Natural killer cell (primary cell): ENCODE measurements around the gene ADNP2. TPM values are rescaled to one million over a fixed set of nuclear protein-coding genes. Genes with fewer than 3 reads are reported as not detected.

Experiments
- ATAC-seq, 3 donors: fragments of 150-1000 bp in 2 of 3; fragments of 200-7000 bp in 1 of 3; cut with Tn5 transposase; 1 replicate in 1 of 3; 2 replicates in 2 of 3; pipeline ENCODE4 v1.10.0; 2021; ENCODE audit warnings: mild to moderate bottlenecking in 2 of 3, moderate library complexity in 2 of 3
- DNase-seq, 2 donors: peaks; one replicate each; pipeline versions ENCODE4 v3.0.0 to v3.0.0-alpha.2; 2013 to 2021; ENCODE audit warnings: mixed read lengths in 1 of 2
- H3K27ac ChIP-seq: one replicate; pipeline ENCODE4 v1.5.1; 2013; ENCODE audit warnings: mild to moderate bottlenecking, low read length
- H3K27me3 ChIP-seq: one replicate; pipeline ENCODE4 v1.6.1; 2013; ENCODE audit warnings: low read length; ENCODE audit not compliant: control insufficient read depth, insufficient read depth
- H3K36me3 ChIP-seq: one replicate; pipeline ENCODE4 v1.6.1; 2013; ENCODE audit warnings: low read length; ENCODE audit not compliant: control insufficient read depth, insufficient read depth
- H3K4me1 ChIP-seq: one replicate; pipeline ENCODE4 v1.6.1; 2013; ENCODE audit warnings: low read length; ENCODE audit not compliant: control insufficient read depth, insufficient read depth
- H3K4me3 ChIP-seq: one replicate; pipeline ENCODE4 v1.5.1; 2013; ENCODE audit warnings: low read length
- H3K9me3 ChIP-seq: one replicate; pipeline ENCODE4 v1.6.1; 2013; ENCODE audit warnings: low read length; ENCODE audit not compliant: control insufficient read depth, insufficient read depth
- H3K27ac Mint-ChIP-seq, 2 donors: one replicate each; pipeline ENCODE4 v1.8.0; 2022; ENCODE audit warnings: mild to moderate bottlenecking in 2 of 2, mixed read lengths in 2 of 2, moderate library complexity in 1 of 2
- H3K27me3 Mint-ChIP-seq, 2 donors: one replicate each; pipeline ENCODE4 v1.8.0; 2022; ENCODE audit warnings: low read depth in 2 of 2, mixed read lengths in 2 of 2
- H3K36me3 Mint-ChIP-seq: one replicate; pipeline ENCODE4 v1.8.0; 2022; ENCODE audit warnings: mixed read lengths
- H3K4me1 Mint-ChIP-seq, 2 donors: one replicate each; pipeline ENCODE4 v1.8.0; 2022; ENCODE audit warnings: mixed read lengths in 2 of 2
- H3K4me3 Mint-ChIP-seq: one replicate; pipeline ENCODE4 v1.8.0; 2022; ENCODE audit warnings: mild to moderate bottlenecking, moderate library complexity, mixed read lengths
- H3K9me3 Mint-ChIP-seq, 2 donors: one replicate each; pipeline ENCODE4 v1.8.0; 2022; ENCODE audit warnings: mixed read lengths in 2 of 2
- WGBS: methylation state at CpG from one replicate; pipeline ENCODE4 v1.1.7; 2013; ENCODE audit warnings: missing lambda C conversion rate; ENCODE audit not compliant: insufficient coverage; 5-methylcytosine and 5-hydroxymethylcytosine counted together
- intact Hi-C: fragments of 100-400 bp; cut with micrococcal nuclease; formaldehyde crosslinking; loops from one replicate; pipeline ENCODE4 v1.14.2; 2022
- total RNA-seq, 4 donors: library from RNA; stranded (reverse); fragments of 120-200 nt in 1 of 4; gene quantifications; one replicate each; pipeline versions ENCODE4 v1.2.3 to v1.2.4, GENCODE V29; 2013 to 2022
- TF ChIP-seq, protein P1 (sequence below): fragments of 200-600 bp; IDR thresholded peaks from one replicate; pipeline ENCODE4 v1.8.0; 2022; ENCODE audit warnings: antibody characterized with exemption

The ADNP2 gene
- total RNA-seq, 3 donors from 2014 or later (not counting 1 experiment from before 2014, with no cell fraction given), result 31.2 to 39.2 (median 31.4) TPM

DNA sequence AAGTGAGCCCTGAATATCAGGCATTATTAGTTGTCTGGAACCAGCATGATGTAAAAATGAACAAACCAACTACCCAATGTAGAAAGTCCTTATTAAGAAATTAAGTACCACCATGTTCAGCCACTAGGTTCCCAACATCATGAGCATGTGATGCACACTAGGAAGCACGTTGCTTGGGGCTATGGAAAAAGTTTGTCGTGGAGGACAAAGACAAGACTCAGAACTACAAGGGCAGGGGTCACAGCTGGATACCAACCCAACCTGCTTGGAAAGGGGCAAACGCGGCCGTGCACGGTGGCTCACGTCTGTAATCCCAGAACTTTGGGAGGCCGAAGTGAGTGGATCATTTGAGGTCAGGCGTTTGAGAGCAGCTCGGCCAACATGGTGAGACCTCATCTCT, 64.0 kb downstream of the ADNP2 start:
- Mint-ChIP-seq H3K9me3 (no peaks in the 10 kb centered on the region), H3K27me3 (peaks cover 11 to 13% of the 10 kb centered on the region in 2 donors), H3K27ac (no peak overlapping the region), H3K36me3 (no peaks in the 10 kb centered on the region), H3K4me1 (peaks cover 21 to 22% of the 10 kb centered on the region in 2 donors), H3K4me3 (no peak overlapping the region)
- no peak for ATAC-seq
- Histone ChIP-seq H3K4me1 (peaks cover 26% of the 10 kb centered on the region), H3K36me3 (no peaks in the 10 kb centered on the region), H3K4me3 (no peak overlapping the region), H3K27me3 (peaks cover 3% of the 10 kb centered on the region), H3K9me3 (no peaks in the 10 kb centered on the region), H3K27ac (no peak overlapping the region)
- 92% methylated on average over 10 of the region's 10 CpGs for WGBS
- TF ChIP-seq, protein P1, sequence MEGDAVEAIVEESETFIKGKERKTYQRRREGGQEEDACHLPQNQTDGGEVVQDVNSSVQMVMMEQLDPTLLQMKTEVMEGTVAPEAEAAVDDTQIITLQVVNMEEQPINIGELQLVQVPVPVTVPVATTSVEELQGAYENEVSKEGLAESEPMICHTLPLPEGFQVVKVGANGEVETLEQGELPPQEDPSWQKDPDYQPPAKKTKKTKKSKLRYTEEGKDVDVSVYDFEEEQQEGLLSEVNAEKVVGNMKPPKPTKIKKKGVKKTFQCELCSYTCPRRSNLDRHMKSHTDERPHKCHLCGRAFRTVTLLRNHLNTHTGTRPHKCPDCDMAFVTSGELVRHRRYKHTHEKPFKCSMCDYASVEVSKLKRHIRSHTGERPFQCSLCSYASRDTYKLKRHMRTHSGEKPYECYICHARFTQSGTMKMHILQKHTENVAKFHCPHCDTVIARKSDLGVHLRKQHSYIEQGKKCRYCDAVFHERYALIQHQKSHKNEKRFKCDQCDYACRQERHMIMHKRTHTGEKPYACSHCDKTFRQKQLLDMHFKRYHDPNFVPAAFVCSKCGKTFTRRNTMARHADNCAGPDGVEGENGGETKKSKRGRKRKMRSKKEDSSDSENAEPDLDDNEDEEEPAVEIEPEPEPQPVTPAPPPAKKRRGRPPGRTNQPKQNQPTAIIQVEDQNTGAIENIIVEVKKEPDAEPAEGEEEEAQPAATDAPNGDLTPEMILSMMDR, result no peak
- intact Hi-C loops, result no loop called here
- no peak for DNase-seq

DNA sequence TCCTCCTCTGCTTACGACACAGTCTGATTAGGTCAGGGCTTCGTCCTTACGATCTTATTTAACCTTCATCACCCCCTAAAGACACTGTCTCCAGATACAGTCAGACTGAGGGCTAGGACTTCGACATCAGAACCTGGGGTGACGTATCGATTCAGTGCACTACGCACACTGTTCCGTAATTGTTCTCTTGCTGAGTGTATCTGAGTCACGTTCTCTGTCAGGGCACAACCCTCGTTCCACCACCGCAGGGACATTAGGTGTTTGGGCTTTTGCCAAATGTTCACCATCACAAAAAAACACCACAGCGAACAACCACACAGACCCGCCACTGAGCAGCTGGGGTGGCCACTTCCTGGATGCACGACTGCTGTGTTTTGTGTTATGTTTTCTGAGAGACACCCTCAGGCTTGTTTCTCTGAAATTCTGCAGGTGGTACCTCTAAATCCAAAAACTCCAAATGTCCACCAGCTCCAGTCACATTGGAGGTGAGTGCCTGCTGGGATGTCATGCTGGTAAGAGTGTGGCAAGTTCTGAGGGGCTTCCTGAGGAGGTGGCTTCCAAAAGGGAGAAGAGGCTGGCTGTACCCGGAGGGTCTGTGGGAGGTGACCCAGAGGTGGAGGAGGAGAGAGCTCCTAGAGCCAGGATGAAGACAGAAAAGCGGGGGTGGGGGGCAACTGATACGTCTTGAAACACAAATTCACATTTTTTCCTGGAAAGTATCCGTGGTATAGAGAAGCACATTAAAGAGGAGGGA, 66.6 kb downstream of the ADNP2 start:
- Mint-ChIP-seq H3K27me3 (peaks cover 10 to 11% of the 10 kb centered on the region in 2 donors), H3K4me3 (peak overlapping the region; percentile 55)

DNA sequence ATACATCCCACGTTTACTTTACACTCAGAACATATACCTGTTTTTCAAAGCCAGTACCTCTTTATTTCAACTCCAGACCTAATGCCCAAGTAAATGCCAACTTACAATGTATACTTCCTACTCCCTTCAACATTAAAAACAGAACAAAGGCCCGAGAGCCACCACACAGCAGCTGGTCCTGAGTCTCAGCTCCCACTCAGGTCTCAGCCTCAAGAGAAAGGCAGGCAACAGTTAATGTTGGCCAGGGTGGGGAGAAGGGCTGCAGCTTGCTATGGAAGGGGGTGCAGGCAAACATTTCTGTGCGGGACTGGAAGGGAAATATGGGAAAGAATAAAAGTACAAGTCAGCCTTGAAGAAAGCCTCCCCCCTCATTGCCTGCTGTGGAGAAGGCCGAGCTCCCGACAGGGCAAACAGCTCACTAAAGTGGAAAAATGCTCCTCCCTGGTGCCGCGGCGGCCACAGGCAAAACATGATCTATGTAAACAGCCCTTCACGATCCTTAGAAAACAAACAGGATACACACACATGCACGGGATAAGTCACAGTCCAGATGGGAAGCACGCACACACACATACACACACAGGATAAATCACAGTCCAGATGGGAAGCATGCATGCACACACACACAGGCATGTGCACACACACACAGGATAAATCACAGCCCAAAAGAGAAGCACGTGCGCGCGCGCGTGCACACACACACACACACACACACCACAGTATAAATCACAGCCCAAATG, 67.4 kb downstream of the ADNP2 start:
- no peak overlapping the region for H3K4me3 ChIP-seq
- ATAC-seq (no peak), DNase-seq (no peak)
- Mint-ChIP-seq H3K36me3 (no peaks in the 10 kb centered on the region), H3K4me1 (peaks cover 17 to 28% of the 10 kb centered on the region in 2 donors), H3K9me3 (no peaks in the 10 kb centered on the region), H3K4me3 (no peak overlapping the region), H3K27ac (peak overlapping the region; percentile 81 to 86), H3K27me3 (peaks cover 4 to 6% of the 10 kb centered on the region in 2 donors)
- TF ChIP-seq, protein P1, result no peak
- no peak overlapping the region for H3K27ac ChIP-seq
- intact Hi-C loops, result no loop called here
- H3K27me3 ChIP-seq, result no peaks in the 10 kb centered on the region
- peaks cover 21% of the 10 kb centered on the region for H3K4me1 ChIP-seq
- H3K9me3 ChIP-seq, result no peaks in the 10 kb centered on the region
- no peaks in the 10 kb centered on the region for H3K36me3 ChIP-seq
- WGBS, result 88% methylated on average over 17 of the region's 17 CpGs

More for the DNA sequence above, 66.6 kb downstream of the ADNP2 start:
- intact Hi-C loops, result no loop called here
- Histone ChIP-seq H3K36me3 (no peaks in the 10 kb centered on the region), H3K27me3 (peaks cover 3% of the 10 kb centered on the region), H3K4me3 (no peak overlapping the region), H3K27ac (peak overlapping the region; percentile 41), H3K4me1 (peaks cover 26% of the 10 kb centered on the region), H3K9me3 (no peaks in the 10 kb centered on the region)
- peak; percentile 44 to 87 for DNase-seq
- peaks cover 22 to 28% of the 10 kb centered on the region in 2 donors for H3K4me1 Mint-ChIP-seq
- no peaks in the 10 kb centered on the region for H3K36me3 Mint-ChIP-seq
- TF ChIP-seq, protein P1, result no peak
- H3K9me3 Mint-ChIP-seq, result no peaks in the 10 kb centered on the region
- peak overlapping the region; percentile 81 to 86 for H3K27ac Mint-ChIP-seq
- 45% methylated on average over 17 of the region's 18 CpGs for WGBS
- peak; percentile 82 to 85 (median 84) for ATAC-seq
